ENCODE results near the gene MYL10. TPM values are rescaled to one million over a fixed set of nuclear protein-coding genes. Genes with fewer than 3 reads are reported as not detected.

Gene MYL10
- total RNA-seq, 1 donor = not detected

GRCh38 chr7:101564778-101565211 is 64.3 kb downstream of the MYL10 start:
- no peak for TF ChIP-seq CTCF (IDR thresholded peaks at IDR 0.05; ENCODE audit: insufficient read depth, low read depth, low read length)
- no peak overlapping the region for H3K4me3 ChIP-seq (ENCODE audit: low read depth, low read length)
- no peak for DNase-seq (ENCODE audit: low read depth)

GRCh38 chr7:101563943-101564777 is 64.9 kb downstream of the MYL10 start:
- no peak for TF ChIP-seq CTCF (IDR thresholded peaks at IDR 0.05; ENCODE audit: insufficient read depth, low read depth, low read length)
- no peak overlapping the region for H3K4me3 ChIP-seq (ENCODE audit: low read depth, low read length)
- DNase-seq (ENCODE audit: low read depth) = no peak

Other genes with a start within 250 kb of the MYL10 start
- 45.7 and 46.2 TPM in 2 replicates for gene CUX1, start 188.3 kb upstream of the MYL10 start, total RNA-seq